ENCODE measurements around the gene NECAP2.

NECAP2 gene

DNA sequence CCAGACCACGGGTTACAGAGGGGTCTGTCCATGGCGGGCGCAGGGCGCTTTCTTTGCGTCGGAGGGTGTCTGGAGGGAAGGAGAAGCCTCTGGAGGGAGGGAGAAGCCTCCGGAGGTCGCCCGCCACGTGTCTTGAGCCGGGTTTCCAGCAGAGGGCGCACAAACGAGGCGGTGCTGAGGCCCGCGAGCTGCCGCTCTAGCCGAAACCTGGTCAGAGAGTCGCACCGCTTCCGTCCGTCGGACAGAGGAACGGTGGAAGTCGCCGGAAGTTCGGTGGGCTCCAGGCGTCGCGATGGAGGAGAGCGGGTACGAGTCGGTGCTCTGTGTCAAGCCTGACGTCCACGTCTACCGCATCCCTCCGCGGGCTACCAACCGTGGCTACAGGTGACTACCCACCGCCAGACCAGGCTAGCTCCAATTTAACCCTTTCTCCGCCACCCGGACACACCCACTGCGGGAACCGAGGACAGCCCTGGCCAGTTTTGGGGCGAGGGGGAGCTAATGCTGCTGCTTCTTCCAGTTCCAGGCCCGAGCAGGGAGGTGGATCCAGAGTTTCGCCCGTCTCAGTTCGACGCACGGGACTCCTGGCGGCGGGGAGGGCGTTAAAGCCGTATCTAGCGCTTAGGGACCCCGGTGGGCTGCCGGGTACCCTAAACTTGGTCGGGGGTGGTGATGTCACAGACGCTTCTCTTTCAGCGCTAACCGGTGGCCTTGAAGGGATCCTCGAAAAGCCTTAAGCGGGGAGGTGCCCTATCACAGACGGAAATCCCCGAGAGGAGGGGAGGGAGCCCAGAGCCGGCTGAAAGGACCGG, at the start of gene NECAP2:
Gene NECAP2 (plus strand): TSS at position 255 of the 812 bp plus-strand sequence. CDS start 38 bp downstream, at position 293.
- H3K9me3 ChIP-seq (ENCODE audit: insufficient read depth, low read length): no peaks in the 10 kb centered on the region
- TF ChIP-seq EZH2phosphoT487 (conservative IDR thresholded peaks at IDR 0.05; ENCODE audit: low read length): no peak
- TF ChIP-seq, protein P1, sequence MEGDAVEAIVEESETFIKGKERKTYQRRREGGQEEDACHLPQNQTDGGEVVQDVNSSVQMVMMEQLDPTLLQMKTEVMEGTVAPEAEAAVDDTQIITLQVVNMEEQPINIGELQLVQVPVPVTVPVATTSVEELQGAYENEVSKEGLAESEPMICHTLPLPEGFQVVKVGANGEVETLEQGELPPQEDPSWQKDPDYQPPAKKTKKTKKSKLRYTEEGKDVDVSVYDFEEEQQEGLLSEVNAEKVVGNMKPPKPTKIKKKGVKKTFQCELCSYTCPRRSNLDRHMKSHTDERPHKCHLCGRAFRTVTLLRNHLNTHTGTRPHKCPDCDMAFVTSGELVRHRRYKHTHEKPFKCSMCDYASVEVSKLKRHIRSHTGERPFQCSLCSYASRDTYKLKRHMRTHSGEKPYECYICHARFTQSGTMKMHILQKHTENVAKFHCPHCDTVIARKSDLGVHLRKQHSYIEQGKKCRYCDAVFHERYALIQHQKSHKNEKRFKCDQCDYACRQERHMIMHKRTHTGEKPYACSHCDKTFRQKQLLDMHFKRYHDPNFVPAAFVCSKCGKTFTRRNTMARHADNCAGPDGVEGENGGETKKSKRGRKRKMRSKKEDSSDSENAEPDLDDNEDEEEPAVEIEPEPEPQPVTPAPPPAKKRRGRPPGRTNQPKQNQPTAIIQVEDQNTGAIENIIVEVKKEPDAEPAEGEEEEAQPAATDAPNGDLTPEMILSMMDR (IDR thresholded peaks at IDR 0.05; ENCODE audit: insufficient read depth, low read length, poor library complexity, severe bottlenecking): peak; percentile 55
- peak within 1 kb of the TSS; percentile 98 for H3K9ac ChIP-seq (ENCODE audit: low read length)

GRCh38 chr1:16391411-16391810, 49.1 kb upstream of the NECAP2 start:
- Histone ChIP-seq H3K9me2 (replicated peaks; ENCODE audit: insufficient read depth, low read length) (no peaks in the 10 kb centered on the region), H4K20me1 (ENCODE audit: low read depth, low read length) (peaks cover 40% of the 10 kb centered on the region; the same call in 1 of the 2 replicates), H3K36me3 (ENCODE audit: low read length) (peaks cover 8% of the 10 kb centered on the region; the same call in 1 of the 2 replicates), H3K9me3 (ENCODE audit: insufficient read depth, low read length) (no peaks in the 10 kb centered on the region), H3K27me3 (ENCODE audit: low read length) (no peaks in the 10 kb centered on the region), H3K9ac (ENCODE audit: low read length) (no peak overlapping the region), H3F3A (ENCODE audit: insufficient read depth) (no peaks in the 10 kb centered on the region), H3K4me3 (ENCODE audit: insufficient read depth, low read length, poor library complexity, severe bottlenecking) (no peak overlapping the region), H3K79me2 (ENCODE audit: insufficient read depth, low read length) (peaks cover 69% of the 10 kb centered on the region), H3K27ac (ENCODE audit: low read depth, low read length) (no peak overlapping the region), H2AFZ (ENCODE audit: low read depth, low read length, severe bottlenecking) (no peak overlapping the region), H3K4me2 (ENCODE audit: low read depth, low read length, poor library complexity, severe bottlenecking) (no peak overlapping the region)
- TF ChIP-seq, protein P1 (IDR thresholded peaks at IDR 0.05; ENCODE audit: insufficient read depth, low read length, poor library complexity, severe bottlenecking): no peak
- TF ChIP-seq EZH2phosphoT487 (conservative IDR thresholded peaks at IDR 0.05; ENCODE audit: low read length): no peak

More for the DNA sequence above, at the start of gene NECAP2:
- Histone ChIP-seq H3K27me3 (ENCODE audit: low read length) (no peaks in the 10 kb centered on the region), H4K20me1 (ENCODE audit: low read depth, low read length) (no peaks in the 10 kb centered on the region), H3K36me3 (ENCODE audit: low read length) (no peaks in the 10 kb centered on the region), H3K4me3 (ENCODE audit: insufficient read depth, low read length, poor library complexity, severe bottlenecking) (peak within 1 kb of the TSS; percentile 98), H3K4me2 (ENCODE audit: low read depth, low read length, poor library complexity, severe bottlenecking) (peak within 1 kb of the TSS; percentile 89), H3F3A (ENCODE audit: insufficient read depth) (no peaks in the 10 kb centered on the region), H2AFZ (ENCODE audit: low read depth, low read length, severe bottlenecking) (peak within 1 kb of the TSS; percentile 96), H3K27ac (ENCODE audit: low read depth, low read length) (peak within 1 kb of the TSS; percentile 56), H3K9me2 (replicated peaks; ENCODE audit: insufficient read depth, low read length) (no peaks in the 10 kb centered on the region), H3K79me2 (ENCODE audit: insufficient read depth, low read length) (peaks cover 23% of the 10 kb centered on the region)

GRCh38 chr1:16392740-16393569, 47.6 kb upstream of the NECAP2 start:
- Histone ChIP-seq H3K4me2 (ENCODE audit: low read depth, low read length, poor library complexity, severe bottlenecking) (no peak overlapping the region), H3K9ac (ENCODE audit: low read length) (no peak overlapping the region), H3F3A (ENCODE audit: insufficient read depth) (no peaks in the 10 kb centered on the region), H3K27ac (ENCODE audit: low read depth, low read length) (no peak overlapping the region), H3K9me2 (replicated peaks; ENCODE audit: insufficient read depth, low read length) (no peaks in the 10 kb centered on the region), H3K27me3 (ENCODE audit: low read length) (no peaks in the 10 kb centered on the region), H3K79me2 (ENCODE audit: insufficient read depth, low read length) (peaks cover 54% of the 10 kb centered on the region), H4K20me1 (ENCODE audit: low read depth, low read length) (peaks cover 31% of the 10 kb centered on the region; the same call in 1 of the 2 replicates), H3K9me3 (ENCODE audit: insufficient read depth, low read length) (no peaks in the 10 kb centered on the region), H3K4me3 (ENCODE audit: insufficient read depth, low read length, poor library complexity, severe bottlenecking) (no peak overlapping the region), H3K36me3 (ENCODE audit: low read length) (peaks cover 8% of the 10 kb centered on the region; the same call in 1 of the 2 replicates), H2AFZ (ENCODE audit: low read depth, low read length, severe bottlenecking) (no peak overlapping the region)
- TF ChIP-seq, protein P1 (IDR thresholded peaks at IDR 0.05; ENCODE audit: insufficient read depth, low read length, poor library complexity, severe bottlenecking): no peak
- no peak for TF ChIP-seq EZH2phosphoT487 (conservative IDR thresholded peaks at IDR 0.05; ENCODE audit: low read length)

Measured in SU-DHL-6 (cell line).